HepG2 (cell line): Measurements from ENCODE around the gene HAUS2. TPM values are rescaled to one million over a fixed set of nuclear protein-coding genes. Genes with fewer than 3 reads are reported as not detected.

ENCODE experiments used
- ETV5 ChIP-seq: IDR thresholded peaks from 2 replicates; pipeline ENCODE4 v1.6.1; 2018; ENCODE audit warnings: missing biosample characterization, missing genetic modification reagents, inconsistent platforms, borderline replicate concordance
- MAFK ChIP-seq, 2 experiments: IDR thresholded peaks in 1 of 2; conservative IDR thresholded peaks in 1 of 2; 2 replicates each; pipeline ENCODE4 v1.6.1; 2011; ENCODE audit warnings: improper control_type of control experiment in 2 of 2, low read length in 2 of 2
- MEF2D ChIP-seq: sonication (generic); formaldehyde crosslinking; IDR thresholded peaks from 2 replicates; pipeline ENCODE4 v1.5.1; 2020; ENCODE audit warnings: mild to moderate bottlenecking, missing genetic modification reagents
- MTF1 ChIP-seq: sonication (generic); formaldehyde crosslinking; IDR thresholded peaks from 2 replicates; pipeline ENCODE4 v1.5.0; 2020; ENCODE audit warnings: missing genetic modification reagents
- NR1H2 ChIP-seq: sonication (generic); formaldehyde crosslinking; IDR thresholded peaks from 2 replicates; pipeline ENCODE4 v1.8.1; 2022; ENCODE audit warnings: low read depth, missing genetic modification reagents, borderline replicate concordance
- NR2F2 ChIP-seq: IDR thresholded peaks from 2 replicates; pipeline ENCODE4 v1.6.1; 2012; ENCODE audit warnings: low read depth, inconsistent platforms, borderline replicate concordance
- NR2F6 ChIP-seq, 2 experiments: IDR thresholded peaks; 2 replicates each; pipeline ENCODE4 v1.6.1; 2016; ENCODE audit warnings: antibody characterized with exemption in 1 of 2, mild to moderate bottlenecking in 1 of 2
- SRSF1 ChIP-seq: fragments of 200-400 bp; formaldehyde crosslinking; optimal IDR thresholded peaks from 2 replicates; pipeline ENCODE3; 2017; ENCODE audit warnings: mild to moderate bottlenecking, low read depth, low read length, moderate library complexity
- TBP ChIP-seq: sonication (generic); formaldehyde crosslinking; IDR thresholded peaks from 2 replicates; pipeline ENCODE4 v1.5.0; 2020; ENCODE audit warnings: missing genetic modification reagents
- TCF7L2 ChIP-seq: IDR thresholded peaks from 2 replicates; pipeline ENCODE4 v1.6.1; 2011; ENCODE audit warnings: mild to moderate bottlenecking, low read depth, low read length, moderate library complexity
- ZFP36 ChIP-seq: fragments of 150-350 bp; IDR thresholded peaks from 2 replicates; pipeline ENCODE4 v1.6.1; 2018; ENCODE audit warnings: borderline replicate concordance, low read length, low read depth; ENCODE audit not compliant: partially characterized antibody
- ZKSCAN1 ChIP-seq: fragments of 150-350 bp; IDR thresholded peaks from 2 replicates; pipeline ENCODE4 v1.6.1; 2014; ENCODE audit warnings: low read length
- ZNF121 ChIP-seq: sonication (generic); formaldehyde crosslinking; IDR thresholded peaks from 2 replicates; pipeline ENCODE4 v1.5.0; 2020; ENCODE audit warnings: mild to moderate bottlenecking, missing genetic modification reagents
- ZNF333 ChIP-seq: sonication (generic); formaldehyde crosslinking; IDR thresholded peaks from 2 replicates; pipeline ENCODE4 v1.4.0; 2020; ENCODE audit warnings: mild to moderate bottlenecking, missing genetic modification reagents, borderline replicate concordance
- ZNF34 ChIP-seq: sonication (generic); formaldehyde crosslinking; IDR thresholded peaks from 2 replicates; pipeline ENCODE4 v1.4.0; 2020; ENCODE audit warnings: mild to moderate bottlenecking, missing genetic modification reagents, borderline replicate concordance
- polyA plus RNA-seq, 8 experiments: library from polyadenylated mRNA; depleted of rRNA in 3 of 8; stranded (reverse) in 7 of 8; unstranded in 1 of 8; fragments of >200 nt; fragmentation: Illumina TruSeq in 4 of 8; extraction: Trizol in 4 of 8; gene quantifications; 2 replicates each; pipeline versions ENCODE4 v1.2.1 to v1.2.3, GENCODE V29; 2011 to 2016; ENCODE audit warnings: low read depth in 4 of 8, missing spikeins in 1 of 8, mixed read lengths in 1 of 8; ENCODE audit not compliant: insufficient read depth in 1 of 8
- total RNA-seq, 5 experiments: library from RNA; depleted of rRNA; stranded (reverse); fragments of >200 nt; fragmentation: Illumina TruSeq; extraction: Trizol; gene quantifications; 2 replicates each; pipeline ENCODE4 v1.2.3, GENCODE V29; 2016; ENCODE audit warnings: low read depth in 1 of 5
- TF ChIP-seq, protein P1 (sequence below): sonication (generic); formaldehyde crosslinking; IDR thresholded peaks from 2 replicates; pipeline ENCODE4 v1.4.0; 2020; ENCODE audit warnings: missing genetic modification reagents
- TF ChIP-seq, protein P2 (sequence below): sonication (generic); formaldehyde crosslinking; IDR thresholded peaks from 2 replicates; pipeline ENCODE4 v1.5.0; 2020; ENCODE audit warnings: missing genetic modification reagents
- TF ChIP-seq, protein P3 (sequence below): IDR thresholded peaks from 2 replicates; pipeline ENCODE4 v1.6.1; 2016; ENCODE audit warnings: missing compliant biosample characterization, missing genetic modification reagents, borderline replicate concordance
- TF ChIP-seq, protein P4 (sequence below): IDR thresholded peaks from 2 replicates; pipeline ENCODE4 v1.6.1; 2016; ENCODE audit warnings: mild to moderate bottlenecking, missing biosample characterization, missing genetic modification reagents
- TF ChIP-seq, protein P5 (sequence below): IDR thresholded peaks from 2 replicates; pipeline ENCODE4 v1.6.1; 2012; ENCODE audit warnings: low read depth, low read length, improper control_type of control experiment

HAUS2 gene
- total and polyA plus RNA-seq, 2 of the 13 experiments (the other 11 are each of a cell fraction or from before 2014, with no cell fraction given): 11.6 to 32.9 TPM

DNA sequence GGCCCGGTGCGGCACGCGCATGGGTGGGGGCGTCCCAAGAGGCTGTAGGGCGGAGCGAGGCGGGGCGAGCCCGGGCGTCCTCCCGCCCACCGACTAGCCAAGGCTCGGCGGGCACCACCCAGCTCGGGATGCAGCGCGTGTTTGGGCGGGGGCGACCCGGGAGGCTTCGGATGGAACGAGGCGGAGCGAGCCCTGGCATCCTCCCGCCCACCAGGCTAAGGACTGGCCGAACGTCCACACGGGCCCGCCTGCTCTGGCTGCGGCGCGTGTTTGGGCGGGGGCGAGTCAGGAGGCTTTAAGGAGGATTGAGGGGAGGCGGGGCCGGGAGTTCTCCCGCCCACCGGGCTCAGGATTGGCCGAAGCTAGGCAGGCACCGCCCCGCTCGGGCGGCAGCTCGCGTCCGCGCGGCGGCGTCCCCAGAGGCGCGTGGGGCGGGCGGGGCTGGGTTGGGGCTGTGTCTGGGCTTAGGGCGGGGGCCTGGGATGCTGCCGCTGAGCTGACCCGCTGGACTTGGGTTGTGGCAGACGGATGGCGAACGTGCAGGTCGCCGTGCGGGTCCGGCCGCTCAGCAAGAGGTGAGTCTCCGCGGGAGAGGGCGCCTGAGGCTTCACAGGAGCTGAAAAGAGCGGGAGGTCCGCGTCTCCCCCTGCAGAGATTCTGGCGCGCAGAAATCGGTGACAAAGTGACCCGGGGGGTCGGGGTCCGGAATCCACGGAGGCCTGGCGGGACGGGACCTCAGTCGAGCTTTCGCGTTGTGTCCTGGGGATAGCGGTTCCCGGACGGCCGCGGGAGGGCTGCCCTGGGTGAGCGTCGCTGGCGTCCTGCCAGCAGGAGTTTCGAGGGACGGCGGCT lies 26.8 kb downstream of the HAUS2 start, which contains the start of gene STARD9 (continued):
- peak; percentile 59; the same call in 1 of the 2 replicates for TF ChIP-seq NR1H2 (CRISPR knock-in tag)
- TF ChIP-seq, protein P1, sequence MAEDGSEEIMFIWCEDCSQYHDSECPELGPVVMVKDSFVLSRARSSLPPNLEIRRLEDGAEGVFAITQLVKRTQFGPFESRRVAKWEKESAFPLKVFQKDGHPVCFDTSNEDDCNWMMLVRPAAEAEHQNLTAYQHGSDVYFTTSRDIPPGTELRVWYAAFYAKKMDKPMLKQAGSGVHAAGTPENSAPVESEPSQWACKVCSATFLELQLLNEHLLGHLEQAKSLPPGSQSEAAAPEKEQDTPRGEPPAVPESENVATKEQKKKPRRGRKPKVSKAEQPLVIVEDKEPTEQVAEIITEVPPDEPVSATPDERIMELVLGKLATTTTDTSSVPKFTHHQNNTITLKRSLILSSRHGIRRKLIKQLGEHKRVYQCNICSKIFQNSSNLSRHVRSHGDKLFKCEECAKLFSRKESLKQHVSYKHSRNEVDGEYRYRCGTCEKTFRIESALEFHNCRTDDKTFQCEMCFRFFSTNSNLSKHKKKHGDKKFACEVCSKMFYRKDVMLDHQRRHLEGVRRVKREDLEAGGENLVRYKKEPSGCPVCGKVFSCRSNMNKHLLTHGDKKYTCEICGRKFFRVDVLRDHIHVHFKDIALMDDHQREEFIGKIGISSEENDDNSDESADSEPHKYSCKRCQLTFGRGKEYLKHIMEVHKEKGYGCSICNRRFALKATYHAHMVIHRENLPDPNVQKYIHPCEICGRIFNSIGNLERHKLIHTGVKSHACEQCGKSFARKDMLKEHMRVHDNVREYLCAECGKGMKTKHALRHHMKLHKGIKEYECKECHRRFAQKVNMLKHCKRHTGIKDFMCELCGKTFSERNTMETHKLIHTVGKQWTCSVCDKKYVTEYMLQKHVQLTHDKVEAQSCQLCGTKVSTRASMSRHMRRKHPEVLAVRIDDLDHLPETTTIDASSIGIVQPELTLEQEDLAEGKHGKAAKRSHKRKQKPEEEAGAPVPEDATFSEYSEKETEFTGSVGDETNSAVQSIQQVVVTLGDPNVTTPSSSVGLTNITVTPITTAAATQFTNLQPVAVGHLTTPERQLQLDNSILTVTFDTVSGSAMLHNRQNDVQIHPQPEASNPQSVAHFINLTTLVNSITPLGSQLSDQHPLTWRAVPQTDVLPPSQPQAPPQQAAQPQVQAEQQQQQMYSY (CRISPR knock-in tag): no peak
- no peak for TF ChIP-seq NR2F2
- no peak for TF ChIP-seq MTF1 (CRISPR knock-in tag)
- TF ChIP-seq, protein P2, sequence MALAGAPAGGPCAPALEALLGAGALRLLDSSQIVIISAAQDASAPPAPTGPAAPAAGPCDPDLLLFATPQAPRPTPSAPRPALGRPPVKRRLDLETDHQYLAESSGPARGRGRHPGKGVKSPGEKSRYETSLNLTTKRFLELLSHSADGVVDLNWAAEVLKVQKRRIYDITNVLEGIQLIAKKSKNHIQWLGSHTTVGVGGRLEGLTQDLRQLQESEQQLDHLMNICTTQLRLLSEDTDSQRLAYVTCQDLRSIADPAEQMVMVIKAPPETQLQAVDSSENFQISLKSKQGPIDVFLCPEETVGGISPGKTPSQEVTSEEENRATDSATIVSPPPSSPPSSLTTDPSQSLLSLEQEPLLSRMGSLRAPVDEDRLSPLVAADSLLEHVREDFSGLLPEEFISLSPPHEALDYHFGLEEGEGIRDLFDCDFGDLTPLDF: no peak; the same call in 1 of the 2 replicates
- TF ChIP-seq MAFK (conservative IDR thresholded peaks at IDR 0.05 in 1 of 2, IDR thresholded peaks at IDR 0.05 in 1 of 2; ENCODE audit: low read length in 2 of 2): no peak
- TF ChIP-seq TCF7L2: no peak
- TF ChIP-seq, protein P3, sequence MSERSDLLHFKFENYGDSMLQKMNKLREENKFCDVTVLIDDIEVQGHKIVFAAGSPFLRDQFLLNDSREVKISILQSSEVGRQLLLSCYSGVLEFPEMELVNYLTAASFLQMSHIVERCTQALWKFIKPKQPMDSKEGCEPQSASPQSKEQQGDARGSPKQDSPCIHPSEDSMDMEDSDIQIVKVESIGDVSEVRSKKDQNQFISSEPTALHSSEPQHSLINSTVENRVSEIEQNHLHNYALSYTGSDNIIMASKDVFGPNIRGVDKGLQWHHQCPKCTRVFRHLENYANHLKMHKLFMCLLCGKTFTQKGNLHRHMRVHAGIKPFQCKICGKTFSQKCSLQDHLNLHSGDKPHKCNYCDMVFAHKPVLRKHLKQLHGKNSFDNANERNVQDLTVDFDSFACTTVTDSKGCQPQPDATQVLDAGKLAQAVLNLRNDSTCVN (CRISPR knock-in tag): peak; percentile 70; the same call in 1 of the 2 replicates
- no peak for TF ChIP-seq ZNF333 (CRISPR knock-in tag)
- peak; percentile 54 for TF ChIP-seq SRSF1
- TF ChIP-seq, protein P4, sequence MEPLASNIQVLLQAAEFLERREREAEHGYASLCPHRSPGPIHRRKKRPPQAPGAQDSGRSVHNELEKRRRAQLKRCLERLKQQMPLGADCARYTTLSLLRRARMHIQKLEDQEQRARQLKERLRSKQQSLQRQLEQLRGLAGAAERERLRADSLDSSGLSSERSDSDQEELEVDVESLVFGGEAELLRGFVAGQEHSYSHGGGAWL (CRISPR knock-in tag): peak; percentile 73
- no peak for TF ChIP-seq ZKSCAN1
- no peak for TF ChIP-seq ZFP36
- no peak for TF ChIP-seq ETV5 (CRISPR knock-in tag)
- no peak for TF ChIP-seq NR2F6 (IDR thresholded peaks at IDR 0.05)
- TF ChIP-seq NR2F6 (CRISPR knock-in tag; IDR thresholded peaks at IDR 0.05): no peak
- TF ChIP-seq, protein P5, sequence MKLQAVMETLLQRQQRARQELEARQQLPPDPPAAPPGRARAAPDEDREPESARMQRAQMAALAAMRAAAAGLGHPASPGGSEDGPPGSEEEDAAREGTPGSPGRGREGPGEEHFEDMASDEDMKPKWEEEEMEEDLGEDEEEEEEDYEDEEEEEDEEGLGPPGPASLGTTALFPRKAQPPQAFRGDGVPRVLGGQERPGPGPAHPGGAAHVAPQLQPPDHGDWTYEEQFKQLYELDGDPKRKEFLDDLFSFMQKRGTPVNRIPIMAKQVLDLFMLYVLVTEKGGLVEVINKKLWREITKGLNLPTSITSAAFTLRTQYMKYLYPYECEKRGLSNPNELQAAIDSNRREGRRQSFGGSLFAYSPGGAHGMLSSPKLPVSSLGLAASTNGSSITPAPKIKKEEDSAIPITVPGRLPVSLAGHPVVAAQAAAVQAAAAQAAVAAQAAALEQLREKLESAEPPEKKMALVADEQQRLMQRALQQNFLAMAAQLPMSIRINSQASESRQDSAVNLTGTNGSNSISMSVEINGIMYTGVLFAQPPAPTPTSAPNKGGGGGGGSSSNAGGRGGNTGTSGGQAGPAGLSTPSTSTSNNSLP: no peak
- TF ChIP-seq ZNF121 (CRISPR knock-in tag): no peak
- no peak for TF ChIP-seq ZNF34
- peak; percentile 48; the same call in 1 of the 2 replicates for TF ChIP-seq MEF2D (CRISPR knock-in tag)
- TF ChIP-seq TBP (CRISPR knock-in tag): no peak
